HG03095 (cell line): ENCODE results near the gene ARCN1.

Experiments
- ATAC-seq: cut with Tn5 transposase; IDR thresholded peaks from one replicate; pipeline ENCODE4 v1.9.1; 2021; ENCODE audit warnings: moderate library complexity; ENCODE audit not compliant: unreplicated experiment

Gene ARCN1

DNA sequence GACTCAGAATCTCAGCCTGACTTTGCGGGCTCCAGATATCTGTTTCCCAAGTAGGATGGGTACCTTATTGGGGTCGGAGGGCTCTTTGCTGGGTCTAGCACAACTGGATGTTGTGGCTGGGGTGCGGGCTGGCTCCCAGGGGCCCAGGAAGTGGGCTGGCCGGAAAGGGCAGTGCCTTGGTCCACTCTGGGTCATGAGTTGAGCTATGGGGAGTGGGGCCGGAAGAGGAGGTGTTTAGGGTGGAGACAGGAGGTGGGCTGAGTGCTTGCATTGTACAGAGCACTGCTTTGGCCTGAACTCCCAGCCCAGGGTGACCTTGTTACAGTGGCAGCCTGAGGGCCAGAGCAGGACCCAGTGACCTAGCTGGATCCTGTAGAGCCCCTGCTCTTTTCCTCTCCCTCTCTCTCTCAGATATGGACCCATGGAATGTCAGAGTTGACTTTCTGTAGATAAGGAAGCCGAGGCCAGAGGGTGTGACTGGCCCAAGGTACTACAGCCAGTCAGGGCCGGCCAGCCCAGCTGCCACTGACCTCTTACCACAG, 48.4 kb downstream of the ARCN1 start:
- ATAC-seq, result no peak

DNA sequence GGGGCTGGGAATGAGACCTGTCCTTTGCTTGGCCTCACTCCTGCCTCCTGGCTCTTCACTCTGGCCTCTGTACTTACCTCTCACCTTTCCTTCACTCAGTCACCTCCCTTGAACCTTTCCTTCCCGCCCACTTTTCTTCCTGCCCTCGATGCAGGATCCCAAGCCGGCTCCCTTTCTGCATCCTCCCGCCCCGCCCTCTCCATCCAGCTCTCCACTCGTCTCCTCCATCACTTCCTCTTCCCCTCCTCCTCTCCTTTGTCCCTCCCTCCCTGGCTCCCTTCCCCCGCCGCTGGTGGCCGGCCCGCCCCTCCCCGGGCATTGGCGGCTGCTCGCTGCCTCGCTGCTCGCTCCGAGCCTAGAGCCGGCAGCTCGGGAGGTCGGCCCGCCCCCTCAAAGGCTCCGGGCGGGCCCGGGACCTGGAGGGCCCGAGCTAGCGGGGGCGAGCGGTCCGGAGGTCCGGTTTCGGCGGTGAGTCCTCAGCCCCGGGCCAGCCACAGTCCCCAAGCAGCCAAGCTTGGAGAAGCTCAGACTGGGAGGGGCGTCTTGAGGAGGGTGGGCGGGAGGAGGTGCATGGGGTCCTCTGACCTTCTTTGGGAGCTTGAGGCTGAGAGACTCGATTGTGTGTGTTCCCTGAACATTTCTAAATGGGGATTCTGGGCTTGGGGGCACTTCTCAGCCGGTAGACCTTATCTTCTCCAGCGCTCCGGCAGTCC, 49.0 kb downstream of the ARCN1 start:
- ATAC-seq, result no peak

DNA sequence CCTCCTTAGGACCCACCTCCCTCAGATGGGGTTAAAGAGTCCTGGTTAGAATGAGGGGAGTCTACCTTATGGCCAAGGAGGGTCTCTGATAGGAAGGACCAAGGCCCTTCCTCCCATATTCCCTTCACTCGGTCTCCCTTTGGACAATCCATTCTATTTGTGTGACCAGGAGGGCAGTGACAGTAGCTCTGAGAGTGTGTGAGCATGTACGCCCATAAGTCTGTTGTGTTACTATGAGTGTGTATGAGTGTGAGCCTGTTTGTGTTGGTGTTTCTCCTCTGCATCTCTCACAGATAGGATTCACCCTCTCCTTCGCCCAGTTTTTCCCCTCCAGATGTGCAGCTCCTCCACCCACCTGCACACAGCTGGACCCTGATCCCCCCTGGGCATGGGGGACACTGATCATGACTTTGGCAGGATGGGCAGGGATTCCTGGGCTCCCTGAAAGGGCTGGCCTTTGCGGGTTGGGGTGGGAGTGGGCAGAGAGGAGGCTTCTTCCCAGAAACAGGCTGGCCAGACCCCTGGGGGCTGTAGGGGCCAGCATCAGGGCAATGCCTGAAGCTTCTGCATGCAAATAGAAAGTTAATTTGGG, 49.7 kb downstream of the ARCN1 start:
- ATAC-seq, result no peak

DNA sequence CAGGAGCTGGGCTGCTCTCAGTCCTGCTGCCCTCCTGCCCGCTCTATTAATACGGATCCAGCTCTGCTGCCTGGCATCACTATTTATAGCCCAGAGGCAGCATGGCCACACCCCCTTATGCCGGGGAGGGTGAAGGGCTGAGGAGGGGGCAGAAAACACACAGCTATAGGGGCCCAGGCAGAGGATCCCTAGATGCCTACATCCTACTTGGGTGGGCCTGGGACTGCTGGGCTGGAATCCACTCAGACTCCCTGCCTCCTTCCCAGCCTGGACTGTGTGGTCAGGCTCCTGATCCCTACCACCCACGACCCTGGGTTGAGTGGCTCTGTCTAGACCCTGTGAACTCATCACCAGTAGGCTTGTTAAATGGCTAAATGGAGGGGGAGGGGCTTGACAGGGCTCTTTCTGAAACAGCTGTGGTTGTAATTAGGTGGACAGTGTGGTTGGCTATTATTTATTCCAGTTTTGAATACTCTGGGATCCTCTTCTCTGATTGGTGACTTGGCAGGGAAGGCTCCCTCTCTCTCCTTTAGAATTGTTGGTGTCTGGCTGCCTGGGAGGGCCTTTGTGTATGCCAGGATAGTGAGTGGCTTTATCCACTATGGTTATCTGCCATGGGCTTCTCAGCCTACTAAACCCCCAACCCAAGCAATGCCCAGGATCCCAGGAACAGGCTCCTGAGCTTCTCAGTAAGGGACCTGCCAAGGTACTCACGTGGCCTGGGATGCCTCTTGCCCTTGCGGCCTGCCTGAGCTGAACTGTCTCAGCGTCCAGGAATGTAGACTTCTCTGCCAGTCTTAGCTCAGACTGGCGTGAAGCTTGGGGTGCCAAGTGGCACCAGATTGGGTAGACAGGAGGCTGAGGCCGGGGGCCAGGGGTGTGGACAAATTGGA, 50.4 kb downstream of the ARCN1 start:
- no peak for ATAC-seq

DNA sequence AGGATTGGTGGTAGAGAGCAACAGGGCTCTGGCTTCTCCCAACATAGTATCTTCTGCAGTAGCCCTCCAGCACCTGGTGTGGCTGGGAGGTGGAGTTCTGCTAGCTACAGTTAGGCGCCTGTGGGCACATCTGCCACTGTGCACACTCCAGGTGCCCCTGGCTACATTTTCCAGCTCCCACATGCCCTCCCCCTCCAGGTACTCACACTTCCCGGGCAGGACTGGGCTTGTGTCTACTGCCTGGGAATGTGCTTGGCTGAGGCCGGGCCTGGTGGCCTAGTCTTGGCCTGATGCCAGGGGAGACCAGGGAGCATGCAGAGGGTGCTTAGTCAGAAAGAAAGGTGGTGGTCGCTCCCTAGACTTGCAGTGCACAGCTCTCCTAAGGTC, 51.1 kb downstream of the ARCN1 start:
- ATAC-seq, result no peak

DNA sequence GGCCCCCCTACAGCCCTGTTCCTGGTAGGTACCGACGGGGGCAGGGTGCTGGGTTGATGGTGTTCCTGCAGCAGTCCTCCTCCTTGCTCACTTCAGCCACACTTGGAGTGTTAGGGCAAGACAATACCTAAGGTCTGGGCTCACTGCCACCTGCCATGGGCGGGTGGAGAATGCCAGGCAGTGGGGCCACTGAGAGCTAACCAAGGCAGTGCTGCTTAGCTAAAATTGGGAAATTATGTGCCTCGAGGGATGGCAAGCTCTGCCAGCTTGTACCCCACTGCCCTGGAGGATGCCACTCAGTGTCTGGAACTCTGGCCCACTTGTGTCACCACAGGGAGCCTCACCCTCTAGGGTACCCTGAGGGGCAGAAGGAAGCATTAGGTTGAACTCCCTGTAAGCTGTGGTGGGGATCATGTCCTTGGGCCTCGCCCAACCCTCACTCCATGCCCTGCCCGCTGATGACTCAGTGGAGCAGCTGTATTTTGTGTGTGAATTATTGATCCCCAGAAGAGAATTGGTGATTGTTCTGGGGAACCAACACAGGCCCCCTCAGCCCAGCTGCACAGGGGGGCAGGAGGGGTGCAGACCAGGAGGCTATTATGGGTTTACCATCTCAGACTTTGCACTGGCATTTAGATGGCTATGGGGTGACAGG, 53.0 kb downstream of the ARCN1 start:
- ATAC-seq, result no peak

DNA sequence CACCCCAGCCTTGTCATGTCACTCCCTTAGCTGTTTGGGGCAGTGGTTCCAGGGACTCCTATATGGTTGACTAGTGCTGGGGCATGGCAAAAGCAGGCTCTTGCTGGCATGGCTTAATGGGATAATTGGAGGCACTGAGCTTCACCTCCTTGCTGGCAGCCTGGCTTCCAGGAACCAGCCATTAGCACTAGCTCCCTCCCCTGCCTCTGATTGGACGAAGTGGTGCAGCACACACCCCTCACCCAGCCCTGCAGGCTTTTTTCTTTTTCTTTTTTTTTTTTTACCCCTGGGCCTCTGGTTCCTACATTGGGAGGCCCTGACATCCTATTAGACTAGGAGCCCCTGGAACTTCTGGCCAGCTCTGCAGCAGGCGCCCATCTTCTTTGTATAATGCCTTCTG, 53.8 kb downstream of the ARCN1 start:
- no peak for ATAC-seq

DNA sequence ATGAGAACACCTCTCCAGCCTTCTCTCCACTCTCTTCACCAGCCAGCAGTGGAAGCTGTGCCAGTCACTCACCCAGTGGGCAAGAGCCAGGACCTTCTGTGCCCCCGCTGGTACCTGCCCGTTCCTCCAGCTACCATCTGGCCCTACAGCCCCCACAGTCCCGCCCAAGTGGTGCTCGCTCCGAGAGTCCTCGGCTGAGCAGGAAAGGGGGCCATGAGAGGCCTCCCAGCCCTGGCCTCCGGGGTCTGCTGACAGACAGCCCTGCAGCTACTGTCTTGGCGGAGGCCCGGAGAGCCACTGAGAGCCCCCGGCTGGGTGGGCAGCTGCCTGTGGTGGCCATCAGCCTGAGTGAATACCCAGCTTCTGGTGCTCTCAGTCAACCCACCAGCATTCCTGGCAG, 55.4 kb downstream of the ARCN1 start:
- no peak for ATAC-seq

DNA sequence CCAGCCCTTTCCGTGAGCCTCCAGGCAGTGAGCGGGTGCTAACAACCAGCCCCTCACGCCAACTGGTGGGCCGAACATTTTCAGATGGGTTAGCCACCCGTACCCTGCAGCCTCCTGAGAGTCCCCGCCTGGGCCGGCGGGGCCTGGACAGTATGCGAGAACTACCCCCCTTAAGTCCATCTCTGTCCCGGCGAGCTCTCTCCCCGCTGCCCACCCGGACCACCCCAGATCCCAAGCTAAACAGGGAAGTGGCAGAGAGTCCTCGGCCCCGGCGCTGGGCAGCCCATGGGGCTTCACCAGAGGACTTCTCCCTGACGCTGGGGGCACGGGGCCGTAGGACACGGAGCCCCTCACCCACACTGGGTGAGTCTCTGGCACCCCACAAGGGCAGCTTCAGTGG, 55.8 kb downstream of the ARCN1 start:
- ATAC-seq, result no peak

DNA sequence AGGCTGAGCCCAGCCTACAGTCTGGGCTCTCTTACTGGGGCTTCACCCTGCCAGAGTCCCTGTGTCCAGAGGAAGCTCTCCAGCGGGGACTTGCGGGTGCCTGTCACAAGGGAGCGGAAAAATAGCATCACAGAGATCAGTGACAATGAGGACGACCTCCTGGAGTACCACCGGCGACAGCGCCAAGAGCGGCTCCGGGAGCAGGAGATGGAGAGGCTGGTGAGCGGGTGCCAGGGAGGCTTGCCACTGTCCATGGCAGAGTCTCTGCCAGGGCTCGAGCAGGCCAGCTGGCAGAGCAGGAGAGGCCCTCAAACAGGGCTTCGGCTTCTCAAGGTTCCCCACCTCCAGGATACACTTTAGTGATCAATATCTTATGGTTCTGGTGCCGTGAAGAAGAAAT, 56.2 kb downstream of the ARCN1 start:
- ATAC-seq, result no peak

DNA sequence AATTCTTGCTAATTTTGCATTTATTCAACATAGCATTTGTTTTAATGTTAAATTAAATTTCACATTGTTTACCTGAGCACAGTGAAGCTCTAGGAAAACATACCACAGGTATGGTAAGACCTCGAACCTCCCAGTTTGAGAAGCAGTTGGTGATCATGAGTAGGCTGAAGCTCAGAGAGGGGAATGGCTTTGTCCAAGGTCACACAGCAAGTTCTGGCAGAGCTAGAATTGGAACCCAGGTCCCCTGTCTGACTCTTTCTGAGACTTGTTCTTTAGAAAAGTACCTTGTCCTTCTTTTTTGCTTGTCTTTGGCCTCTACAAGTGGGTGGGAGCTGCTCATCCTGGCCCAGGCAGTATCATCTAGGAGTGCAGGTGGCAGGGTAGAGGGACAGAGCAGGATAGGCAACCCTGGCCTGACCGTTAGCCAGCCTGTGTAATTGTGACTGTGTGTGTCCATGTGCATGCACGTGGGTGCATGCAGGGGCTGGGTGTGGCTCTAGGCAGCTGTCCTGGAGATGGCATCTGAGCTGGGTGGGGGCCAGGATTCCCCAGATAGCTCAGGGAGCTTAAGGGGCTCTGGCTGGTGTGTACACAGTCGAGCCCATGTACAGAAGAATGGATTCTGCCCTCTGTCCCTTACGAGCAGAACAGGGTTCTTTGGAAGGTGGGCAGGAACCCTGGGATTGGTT, 56.8 kb downstream of the ARCN1 start:
- no peak for ATAC-seq

DNA sequence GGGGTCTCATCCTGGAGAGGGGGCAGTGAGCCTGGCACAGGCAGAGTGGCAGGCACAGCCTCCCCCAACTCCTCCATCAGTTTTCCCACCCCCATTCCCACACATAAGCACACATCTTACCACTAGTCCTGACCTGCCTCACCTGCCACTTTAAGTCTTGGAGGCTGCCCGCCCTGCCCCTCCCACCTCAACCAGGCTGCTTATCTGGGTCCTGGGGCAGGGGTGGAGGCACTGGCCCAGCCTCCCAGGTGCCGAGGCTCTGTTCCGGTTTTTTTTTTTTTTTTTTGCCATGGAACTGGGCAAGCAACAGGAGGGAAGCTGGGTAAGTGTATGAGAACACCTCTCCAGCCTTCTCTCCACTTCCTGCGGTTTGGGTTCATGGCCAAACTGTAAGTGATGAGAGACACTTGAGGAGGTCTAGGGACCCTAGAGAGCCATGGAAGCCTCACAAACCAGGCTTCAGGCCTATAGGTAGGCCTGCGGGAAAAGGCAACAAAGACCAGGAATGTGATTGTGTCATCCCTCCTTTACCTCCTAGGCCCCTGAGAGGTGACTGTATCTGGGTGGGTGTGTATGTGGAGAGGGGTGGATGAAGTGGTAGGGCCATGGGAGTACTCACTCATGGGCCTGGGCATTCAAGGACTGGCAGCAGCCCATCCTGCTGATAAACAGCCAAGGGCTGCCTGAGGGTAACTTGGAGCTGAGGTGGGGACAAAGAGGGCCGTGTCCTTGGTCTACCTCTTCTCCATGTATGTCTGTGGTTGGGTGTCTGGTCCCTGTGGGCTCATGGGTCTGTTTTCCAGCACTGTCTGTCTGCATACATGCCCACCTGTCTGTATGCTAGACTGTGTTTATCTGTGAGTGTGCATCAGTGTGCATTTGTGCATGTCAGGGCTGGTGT, 57.8 kb downstream of the ARCN1 start:
- ATAC-seq, result no peak

DNA sequence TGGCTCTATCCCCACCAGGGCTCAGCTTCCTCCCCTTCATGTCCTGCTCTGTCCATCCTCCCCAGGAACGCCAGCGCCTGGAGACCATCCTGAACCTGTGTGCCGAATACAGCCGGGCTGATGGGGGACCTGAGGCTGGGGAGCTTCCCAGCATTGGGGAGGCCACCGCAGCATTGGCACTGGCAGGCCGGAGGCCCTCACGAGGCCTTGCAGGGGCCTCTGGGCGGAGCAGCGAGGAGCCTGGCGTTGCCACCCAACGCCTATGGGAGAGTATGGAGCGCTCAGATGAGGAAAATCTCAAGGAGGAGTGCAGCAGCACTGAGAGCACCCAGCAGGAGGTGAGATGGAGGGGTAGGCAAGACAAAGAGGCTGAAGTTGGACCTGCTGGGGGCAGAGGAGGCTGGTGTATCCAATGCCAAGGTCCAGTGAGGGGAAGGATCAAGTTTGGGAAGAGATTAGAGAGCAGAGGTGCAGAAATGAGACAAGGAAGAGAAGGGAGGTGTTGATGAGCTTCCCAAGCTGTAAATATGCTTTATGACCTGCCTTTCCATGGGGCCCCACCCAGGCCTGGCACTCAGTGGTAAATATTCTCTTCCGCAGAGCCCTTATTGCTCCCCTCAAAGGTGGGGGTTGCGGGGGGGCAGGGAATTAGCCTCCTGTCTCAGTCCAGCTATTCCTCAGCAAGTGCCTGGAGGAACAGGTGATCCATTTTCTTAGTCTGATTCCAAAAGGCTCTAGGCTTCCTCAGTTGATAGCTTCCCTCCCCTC, 59.1 kb downstream of the ARCN1 start:
- no peak for ATAC-seq

DNA sequence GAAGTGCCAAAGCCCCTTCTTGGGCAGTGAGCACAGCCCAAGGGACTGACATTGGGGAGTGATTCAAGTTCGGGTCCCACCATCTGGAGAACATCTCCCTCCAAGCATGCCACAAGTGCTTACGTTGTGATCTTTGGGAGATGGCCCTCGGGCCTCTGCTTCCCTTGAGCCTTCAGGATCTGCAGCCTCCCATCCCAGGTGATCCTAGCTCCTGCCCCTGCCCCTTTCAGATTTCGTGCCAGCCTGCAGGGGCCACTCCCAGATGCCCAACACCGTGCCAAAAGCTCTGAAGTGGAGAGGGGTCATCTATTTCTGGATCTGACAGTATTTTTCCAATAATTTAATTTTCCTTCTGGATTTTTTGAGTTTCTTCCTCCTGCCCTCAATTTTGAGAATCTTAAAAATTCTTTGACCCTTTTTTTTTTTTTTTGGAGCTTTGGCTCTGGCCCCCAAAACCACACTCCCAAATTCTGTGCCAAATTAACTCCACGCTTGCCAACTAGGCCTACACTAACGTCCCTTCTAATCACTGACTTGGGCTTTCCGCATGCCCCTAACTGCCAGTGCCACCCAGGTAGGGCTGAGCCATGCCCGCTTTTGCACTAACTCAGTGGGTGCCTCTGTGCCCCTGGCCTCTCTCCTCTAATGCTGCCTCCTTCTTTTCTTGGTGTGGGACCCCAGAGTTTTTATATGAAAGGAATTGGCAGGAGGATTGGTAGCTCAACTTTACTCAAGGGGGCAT, 60.5 kb downstream of the ARCN1 start:
- ATAC-seq, result no peak

DNA sequence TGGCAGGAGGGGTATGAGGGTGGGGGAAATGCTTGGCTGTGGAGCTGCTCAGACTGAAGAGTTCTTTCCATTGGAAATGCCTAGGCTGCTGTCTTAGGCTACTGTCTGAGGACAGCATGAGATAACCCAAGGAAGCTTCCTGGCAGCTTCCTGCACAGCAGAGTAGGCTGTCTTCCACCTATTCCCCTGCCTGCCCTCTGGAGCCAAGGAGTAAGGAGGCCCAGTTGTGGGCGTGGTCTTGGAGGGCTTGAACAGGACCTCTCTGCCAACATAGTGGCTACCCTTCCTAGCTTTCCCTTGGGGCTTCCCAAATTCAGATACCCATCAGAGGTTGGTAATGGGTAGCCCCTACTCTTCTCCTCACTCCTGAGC, 61.1 kb downstream of the ARCN1 start:
- no peak for ATAC-seq

DNA sequence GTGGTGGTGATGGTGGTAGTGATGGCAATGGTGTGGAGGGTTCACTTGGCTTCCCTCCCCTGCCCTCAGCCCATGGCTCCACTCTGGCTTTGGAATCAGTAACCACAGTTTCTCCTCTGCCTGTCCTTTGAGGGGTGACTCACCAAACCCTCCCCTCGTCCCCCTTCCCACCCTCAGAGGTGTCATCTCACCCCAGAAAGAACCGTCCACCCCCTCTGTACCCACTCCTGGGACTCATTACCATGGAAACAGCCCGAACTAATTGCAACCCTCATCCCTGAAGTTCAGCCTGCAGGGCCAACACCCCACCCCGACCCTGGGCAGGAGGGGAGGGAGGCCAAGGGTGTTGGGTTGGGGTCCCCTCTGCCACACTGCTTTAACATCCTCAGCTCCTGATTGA, 61.8 kb downstream of the ARCN1 start:
- no peak for ATAC-seq

DNA sequence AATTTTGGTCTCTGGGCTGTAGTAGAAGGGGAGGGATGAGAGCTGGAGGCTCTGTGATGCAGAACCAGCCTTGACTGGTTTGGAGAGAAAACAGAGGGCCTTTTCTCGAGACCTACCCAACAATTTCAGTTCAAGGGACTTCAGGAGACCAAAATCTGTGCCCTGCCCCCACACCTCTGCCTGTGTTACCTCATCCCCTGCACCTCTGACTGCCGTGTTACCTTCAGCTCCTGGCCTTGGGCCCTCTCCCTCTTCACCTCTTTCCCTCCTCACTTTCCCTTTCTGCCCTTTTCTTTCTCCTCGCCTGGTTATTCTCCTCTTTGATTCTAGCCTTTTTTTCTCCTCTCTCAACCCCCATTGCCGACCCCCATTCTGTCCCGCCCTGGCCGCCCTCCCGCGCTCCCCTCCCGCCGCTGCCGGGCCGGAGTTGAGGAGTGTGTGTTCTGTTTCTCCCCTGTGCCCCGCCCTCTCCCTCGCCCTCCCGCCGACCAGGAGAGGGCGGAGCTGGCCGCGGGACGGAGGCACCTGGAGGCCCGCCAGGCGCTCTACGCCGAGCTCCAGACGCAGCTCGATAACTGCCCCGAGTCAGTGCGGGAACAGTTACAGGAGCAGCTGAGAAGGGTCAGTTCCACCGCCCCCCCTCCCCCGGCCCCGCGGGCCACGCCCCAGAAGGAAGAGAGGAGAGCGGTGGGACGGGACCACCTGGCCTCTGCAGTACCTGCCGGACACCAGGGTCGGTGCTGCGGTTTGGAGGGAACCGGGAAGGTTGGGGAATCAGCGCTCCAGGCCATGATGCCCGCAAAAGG, 62.4 kb downstream of the ARCN1 start:
- ATAC-seq, result no peak

DNA sequence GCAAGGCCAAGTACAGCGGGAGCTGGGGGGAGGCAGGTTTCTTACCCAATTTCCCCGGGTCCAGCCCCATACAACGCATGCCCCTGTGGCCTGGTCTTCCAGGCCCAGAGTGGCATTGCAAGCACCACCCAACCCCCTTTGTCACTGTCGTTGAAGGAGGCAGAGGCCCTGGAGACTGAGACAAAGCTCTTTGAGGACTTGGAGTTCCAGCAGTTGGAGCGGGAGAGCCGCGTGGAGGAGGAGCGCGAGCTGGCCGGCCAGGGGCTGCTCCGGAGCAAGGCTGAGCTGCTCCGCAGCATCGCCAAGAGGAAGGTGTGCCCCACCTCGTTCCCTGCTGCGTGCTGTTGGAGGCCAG, 63.0 kb downstream of the ARCN1 start:
- no peak for ATAC-seq
